Hypothalamus (tissue), 51 donors: ENCODE data around the gene GGNBP2.
"Not testable (repeated sequence)": the region's sequence is repeated elsewhere in the genome, so short reads cannot be mapped to it uniquely, and the experiment has no call there.

Experiments
- DNase-seq, 51 donors: peaks; one replicate each; lab custom pipeline; 2025; lab: John Stamatoyannopoulos, UW

The GGNBP2 gene

DNA sequence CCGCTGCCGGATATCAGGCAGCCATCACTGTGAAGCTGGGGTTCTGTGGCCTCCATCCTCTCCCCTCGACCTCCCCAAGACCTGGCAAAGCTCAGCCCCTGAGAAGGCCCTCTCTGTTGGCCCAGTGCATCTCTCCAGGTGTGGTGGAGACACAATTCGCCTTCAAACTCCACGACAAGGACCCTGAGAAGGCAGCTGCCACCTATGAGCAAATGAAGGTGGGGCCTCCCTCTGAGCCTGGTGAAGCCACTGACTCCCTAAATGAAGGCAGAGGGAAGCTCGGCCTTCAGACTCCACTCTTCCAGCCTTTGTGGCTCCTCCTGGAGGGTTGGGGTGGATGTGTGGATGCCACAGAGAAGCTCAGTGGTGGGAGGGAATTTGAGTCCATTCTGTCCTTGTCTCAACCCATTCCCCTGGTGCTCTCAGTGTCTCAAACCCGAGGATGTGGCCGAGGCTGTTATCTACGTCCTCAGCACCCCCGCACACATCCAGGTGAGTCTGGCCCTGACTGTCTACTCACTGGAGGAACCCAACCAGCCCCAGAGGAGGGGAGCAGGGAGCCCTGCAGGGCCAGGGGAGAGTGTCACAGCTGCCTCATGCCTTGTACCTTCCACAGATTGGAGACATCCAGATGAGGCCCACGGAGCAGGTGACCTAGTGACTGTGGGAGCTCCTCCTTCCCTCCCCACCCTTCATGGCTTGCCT lies 55.0 kb downstream of the GGNBP2 start:
- DNase-seq, result no peak

DNA sequence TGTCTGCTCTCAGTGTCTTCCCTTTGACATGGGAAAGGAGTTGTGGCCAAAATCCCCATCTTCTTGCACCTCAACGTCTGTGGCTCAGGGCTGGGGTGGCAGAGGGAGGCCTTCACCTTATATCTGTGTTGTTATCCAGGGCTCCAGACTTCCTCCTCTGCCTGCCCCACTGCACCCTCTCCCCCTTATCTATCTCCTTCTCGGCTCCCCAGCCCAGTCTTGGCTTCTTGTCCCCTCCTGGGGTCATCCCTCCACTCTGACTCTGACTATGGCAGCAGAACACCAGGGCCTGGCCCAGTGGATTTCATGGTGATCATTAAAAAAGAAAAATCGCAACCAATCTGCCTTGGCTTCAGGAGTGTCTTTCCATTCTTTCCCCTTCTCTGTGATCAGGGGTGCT lies 55.7 kb downstream of the GGNBP2 start:
- no peak for DNase-seq

DNA sequence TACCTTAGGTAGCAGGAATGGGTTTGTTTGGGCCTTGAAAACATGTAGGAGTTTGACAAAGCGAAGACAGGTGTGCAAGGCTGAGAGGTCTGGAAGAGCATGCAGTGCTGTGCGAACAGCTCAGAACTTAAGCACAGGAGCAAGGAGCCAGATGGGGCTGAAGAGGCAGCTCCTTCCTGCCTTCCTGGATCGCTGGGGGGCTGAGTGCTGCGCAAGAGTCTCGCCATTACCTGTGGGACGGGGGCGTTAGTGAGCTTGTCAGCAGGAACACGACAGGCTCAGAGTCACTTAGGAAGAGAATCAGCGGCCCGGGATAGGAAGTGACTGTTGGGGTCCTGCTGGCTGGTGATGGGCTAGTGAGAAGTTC lies 56.2 kb downstream of the GGNBP2 start:
- peak in 1 of 51 donors; percentile 56 for DNase-seq

DNA sequence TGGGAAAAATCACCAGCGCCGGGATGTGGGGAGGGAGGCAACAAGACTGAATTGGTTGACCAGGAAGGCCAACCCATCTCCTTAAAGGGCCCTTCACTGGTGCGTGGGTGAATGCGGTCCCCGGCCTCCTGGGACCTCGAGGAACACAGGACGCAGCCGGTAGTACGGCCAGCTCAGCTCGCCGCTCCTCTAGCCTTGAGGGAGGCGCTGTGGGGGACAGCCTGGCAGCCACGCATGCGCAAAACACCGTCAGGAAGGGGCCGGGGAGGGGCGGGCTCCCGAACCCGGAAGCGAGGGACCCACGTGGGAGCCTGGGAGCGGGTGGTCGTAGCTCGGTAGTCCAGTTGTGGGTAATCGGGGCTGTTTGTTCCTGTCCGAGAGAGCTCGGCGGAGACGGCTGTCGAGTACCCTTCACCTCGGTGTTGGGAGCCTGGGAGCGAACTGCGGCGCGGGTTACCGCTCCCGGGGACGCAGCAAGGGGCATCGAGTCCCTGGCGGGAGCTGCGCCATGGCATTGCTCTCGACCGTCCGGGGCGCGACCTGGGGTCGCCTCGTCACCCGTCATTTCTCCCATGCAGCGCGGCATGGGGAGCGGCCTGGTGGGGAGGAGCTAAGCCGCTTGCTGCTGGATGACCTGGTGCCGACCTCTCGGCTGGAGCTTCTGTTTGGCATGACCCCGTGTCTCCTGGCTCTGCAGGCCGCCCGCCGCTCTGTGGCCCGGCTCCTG lies 56.7 kb downstream of the GGNBP2 start, which contains the start of gene MRM1:
MRM1 (plus strand) TSS at position 281 of the 727 bp plus-strand sequence; CDS start at position 509, 228 bp downstream.
- peak; percentile 66 to 97 (median 92) for DNase-seq

DNA sequence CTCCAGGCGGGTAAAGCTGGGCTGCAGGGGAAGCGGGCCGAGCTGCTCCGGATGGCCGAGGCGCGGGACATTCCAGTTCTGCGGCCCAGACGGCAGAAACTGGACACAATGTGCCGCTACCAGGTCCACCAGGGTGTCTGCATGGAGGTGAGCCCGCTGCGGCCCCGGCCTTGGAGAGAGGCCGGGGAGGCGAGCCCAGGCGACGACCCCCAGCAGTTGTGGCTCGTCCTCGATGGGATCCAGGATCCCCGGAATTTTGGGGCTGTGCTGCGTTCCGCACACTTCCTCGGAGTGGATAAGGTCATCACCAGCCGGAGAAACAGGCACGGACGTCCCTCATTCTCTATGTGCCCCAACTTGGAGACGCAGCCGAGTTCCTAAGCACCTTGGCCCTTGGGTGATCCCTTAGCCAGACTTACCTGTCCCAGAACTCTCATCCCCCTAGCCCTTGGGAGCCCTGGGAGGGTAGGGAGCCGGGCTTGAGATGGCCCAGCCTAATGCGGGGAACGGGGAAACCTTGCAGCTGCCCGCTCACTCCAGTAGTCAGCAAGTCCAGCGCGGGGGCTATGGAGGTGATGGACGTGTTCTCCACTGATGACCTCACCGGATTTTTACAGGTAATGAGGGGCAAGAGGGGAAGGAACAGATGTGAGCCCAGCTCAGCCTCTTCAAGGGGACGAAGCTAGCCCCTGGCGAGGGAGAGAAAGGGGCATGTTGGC lies 57.5 kb downstream of the GGNBP2 start:
- DNase-seq, result peak in 9 of 51 donors; percentile 9 to 54 (median 40)

DNA sequence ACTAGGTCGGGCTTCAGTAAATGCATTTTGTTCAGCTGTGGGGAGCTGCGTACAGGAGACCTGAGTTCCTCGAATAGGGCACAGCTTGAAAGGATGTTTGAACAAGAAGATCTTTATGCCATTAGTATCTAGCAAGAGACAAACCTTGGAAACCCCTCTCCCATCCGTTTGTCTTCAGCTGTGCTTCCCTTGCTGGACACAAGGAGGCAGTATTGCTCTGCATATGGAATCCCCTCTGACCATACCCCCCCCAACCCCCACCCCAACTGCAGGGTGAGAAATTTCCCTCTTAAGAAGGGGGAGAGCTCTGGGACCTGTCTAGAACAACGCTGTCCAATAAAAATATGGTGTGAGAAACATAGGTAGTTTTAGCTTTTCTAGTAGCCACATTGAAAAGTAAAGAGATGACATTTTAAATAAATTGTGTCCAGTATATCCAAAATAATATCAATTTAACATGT lies 58.2 kb downstream of the GGNBP2 start:
- peak in 23 of 51 donors; percentile 4 to 53 (median 27) for DNase-seq

DNA sequence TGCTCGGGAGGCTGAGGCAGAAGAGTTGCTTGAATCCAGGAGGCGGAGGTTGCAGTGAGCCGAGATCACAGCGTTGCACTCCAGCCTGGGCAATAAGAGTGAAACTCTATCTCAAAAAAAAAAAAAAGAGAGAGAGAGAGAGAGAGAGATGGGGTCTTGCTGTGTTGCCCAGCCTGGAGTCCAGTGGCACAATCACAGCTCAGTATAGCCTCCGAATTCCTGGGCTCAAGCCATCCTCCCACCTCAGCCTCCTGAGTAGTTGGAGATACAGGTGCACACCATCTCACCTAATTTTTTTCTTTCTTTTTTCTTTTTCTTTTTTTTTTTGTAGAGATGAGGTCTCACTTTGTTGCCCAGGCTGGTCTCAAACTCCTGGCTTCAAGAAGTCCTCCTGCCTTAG lies 60.3 kb downstream of the GGNBP2 start:
- not testable (repeated sequence) for DNase-seq

DNA sequence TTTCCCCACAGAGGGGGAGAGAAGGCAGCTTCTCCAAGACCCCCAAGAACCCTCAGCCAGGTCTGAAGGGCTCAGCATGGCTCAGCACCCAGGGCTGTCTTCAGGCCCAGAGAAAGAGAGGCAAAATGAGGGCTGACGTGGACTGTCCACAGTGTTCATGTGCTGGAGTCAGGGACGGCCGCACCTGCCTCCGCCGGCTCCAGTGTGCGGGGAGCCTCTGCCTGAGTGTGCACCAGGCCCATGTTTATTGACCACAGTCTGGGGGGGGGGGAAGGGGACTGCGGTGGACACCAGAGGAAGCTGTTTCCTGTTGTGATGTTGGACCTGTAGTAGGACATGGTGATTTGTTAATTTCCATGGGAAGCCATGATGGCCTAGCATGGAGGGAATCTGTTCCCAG lies 63.6 kb downstream of the GGNBP2 start:
- no peak for DNase-seq

DNA sequence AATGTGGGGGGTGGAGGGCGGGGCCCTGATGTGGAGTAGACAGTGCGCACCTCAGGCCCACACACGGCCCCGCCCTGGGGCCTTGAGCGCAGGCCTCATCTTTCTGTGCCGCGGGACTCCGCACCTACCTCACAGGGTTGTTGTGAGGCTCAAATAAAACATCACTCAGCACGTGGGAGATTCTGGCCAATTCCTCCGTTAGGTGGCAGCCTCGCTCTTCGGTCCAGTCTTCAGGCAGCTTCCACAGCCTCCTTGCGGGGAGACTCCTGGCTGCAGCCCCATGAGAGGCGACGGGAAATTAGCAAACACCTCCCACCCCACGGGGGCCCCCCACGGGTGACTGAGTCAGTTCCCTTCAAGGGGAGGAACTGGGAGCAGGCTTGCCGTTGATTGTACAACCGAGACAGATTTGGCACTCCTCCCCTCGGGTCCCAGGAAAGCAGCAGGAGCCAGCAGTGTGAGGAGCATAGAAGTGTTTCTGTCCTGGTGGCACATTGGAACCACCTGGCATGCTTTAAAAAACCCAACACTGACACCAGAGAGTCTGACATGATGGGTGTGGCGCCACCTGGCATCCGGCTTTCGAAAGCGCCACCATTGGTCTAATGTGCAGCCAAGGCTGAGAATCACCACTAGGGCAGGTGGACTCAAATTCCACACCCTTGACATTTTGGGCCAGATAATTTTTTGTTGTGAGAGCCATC lies 64.2 kb downstream of the GGNBP2 start:
- DNase-seq, result peak in 28 of 51 donors; percentile 5 to 76 (median 28)

DNA sequence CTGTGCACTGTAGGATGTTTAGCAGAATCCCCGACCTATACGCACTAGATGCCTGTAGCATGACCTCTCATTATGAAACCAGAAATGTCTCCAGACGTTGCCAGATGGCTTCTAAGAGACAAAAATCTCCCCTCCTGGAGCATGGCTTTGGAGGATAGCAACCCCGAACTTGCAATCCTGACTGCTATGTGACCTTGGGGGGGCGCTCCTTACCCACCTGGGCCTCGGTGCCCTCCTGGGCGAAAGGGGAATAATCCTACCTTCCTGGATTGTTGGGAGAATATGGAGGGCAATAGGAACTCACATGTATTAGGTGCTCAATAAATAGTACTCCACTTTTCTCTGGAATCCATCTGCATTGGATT lies 64.8 kb downstream of the GGNBP2 start:
- DNase-seq, result no peak

DNA sequence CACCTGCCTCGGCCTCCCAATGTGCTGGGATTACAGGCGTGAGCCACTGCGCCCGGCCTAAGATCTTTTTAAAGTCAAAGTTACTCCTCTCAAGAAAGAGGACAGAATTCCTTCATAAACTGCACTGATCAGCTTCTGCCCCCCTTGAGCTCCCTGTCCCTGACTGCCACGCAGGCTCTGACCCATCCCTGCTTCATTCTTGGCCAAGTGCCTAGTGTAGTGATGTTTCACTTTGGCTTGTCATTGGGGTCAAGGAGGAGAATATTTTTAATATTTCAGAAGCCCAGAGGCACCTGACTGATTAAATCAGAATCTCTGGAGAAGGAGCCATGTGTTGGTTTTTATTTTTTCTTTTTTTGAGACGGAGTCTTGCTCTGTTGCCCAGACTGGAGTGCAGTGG lies 65.8 kb downstream of the GGNBP2 start:
- no peak for DNase-seq

DNA sequence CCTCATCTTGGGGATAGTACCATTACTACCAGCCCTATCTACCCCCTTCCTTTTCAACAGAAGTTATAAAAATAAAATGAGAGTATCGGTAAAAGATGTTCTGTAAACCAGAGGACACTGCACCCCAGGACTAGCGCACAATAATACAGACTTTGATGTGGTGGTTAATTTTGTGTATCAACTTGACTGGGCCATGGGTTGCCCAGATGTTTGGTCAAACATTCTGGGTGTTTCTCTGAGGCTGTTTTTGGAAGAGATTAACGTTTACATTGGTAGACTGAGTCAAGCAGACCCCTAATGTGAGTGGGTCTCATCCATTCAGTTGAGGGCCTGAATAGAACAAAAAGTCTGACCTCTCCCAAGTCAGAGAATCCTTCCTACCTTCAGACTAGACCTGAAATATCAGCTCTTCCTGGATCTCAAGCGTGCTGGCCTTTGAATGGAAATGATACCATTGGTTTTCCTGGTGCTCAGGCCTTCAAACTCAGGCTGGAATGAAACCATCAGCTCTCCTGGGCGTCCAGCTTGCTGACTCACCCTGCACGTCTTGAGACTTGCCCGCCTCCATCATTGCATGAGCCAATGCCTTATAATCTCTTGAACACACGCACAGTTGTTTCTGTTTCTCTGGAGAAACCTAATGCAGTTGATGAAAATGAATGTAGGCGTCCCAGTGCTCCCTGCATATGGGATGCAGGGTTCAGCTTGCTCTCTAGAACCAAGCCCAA lies 66.8 kb downstream of the GGNBP2 start:
- no peak for DNase-seq

DNA sequence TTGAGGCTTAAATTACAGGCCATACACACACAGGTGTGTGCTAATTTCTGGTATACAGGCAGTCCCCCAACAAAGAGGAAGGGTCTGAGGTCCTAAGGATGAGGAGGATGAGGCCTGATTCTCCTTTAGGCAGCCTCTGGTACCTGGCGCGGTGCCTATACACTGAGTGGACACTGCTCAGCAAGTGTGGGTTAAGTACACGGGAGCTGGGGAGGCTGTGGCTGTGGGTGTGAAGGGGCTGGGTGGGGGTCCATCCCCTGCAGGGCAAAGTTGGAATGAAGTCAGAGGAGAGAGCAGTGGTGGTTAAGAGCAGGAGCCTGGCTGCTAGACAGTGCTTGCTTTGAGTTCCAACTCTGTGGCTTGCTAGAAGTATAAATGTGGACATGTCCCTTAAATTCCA lies 67.6 kb downstream of the GGNBP2 start:
- no peak for DNase-seq

DNA sequence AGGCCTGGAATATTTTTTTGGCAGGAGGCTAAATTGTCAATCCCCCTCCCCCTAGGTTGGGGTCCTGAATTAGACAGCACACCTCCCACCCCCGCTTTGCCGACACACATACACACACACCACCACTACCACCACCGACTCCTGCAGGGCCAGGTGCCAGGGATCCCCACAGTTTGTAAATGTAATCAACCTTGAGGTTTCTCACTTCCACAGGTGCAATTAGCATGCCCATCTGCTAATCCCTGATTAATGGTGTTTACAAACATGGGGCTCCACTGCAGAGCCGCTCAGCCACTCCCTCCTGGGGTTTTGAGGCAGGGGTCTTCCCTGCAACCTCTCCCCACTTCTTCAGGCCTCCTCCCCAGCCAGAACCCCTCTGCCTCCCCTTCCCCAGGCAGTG lies 68.4 kb downstream of the GGNBP2 start:
- DNase-seq, result no peak

DNA sequence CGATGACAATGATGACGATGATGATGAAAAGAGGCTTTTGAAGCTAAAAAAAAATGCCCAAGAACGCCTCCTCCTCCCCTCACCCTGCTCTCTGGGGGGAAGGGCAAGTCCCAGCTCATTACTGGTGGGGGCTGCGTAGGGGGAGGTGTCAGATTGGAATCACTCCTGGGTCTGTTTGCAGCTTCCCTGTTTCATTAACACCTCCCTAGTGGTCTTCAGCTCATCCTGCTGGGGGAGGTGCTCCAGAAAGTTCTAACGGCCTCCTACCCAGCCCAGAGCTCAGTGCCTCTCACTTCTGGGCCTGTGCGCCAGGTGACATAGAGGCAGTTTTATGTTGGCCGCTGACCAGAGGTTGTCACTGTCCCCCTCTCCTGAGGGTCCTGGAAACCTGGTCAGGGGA lies 69.4 kb downstream of the GGNBP2 start:
- no peak for DNase-seq

DNA sequence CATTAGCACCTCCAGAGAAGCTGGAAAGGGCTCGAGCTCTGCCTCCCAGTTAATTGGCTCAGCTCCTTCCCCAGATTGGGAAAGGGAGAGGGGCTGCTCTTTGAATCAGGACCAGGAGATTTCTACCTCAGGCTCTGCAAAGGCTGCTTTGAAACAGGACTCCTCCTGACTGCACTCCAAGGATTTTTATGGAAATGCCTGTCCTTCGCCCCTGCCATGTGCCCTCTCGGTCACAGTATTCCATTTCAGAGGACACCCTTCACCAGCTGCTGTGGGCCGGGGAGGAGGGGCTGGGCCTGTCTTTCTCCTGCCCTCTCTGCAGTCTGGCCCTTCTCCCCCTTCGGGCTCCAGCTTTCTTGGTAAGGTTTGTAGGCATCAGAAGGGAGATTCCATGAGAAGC lies 70.2 kb downstream of the GGNBP2 start:
- DNase-seq, result no peak

DNA sequence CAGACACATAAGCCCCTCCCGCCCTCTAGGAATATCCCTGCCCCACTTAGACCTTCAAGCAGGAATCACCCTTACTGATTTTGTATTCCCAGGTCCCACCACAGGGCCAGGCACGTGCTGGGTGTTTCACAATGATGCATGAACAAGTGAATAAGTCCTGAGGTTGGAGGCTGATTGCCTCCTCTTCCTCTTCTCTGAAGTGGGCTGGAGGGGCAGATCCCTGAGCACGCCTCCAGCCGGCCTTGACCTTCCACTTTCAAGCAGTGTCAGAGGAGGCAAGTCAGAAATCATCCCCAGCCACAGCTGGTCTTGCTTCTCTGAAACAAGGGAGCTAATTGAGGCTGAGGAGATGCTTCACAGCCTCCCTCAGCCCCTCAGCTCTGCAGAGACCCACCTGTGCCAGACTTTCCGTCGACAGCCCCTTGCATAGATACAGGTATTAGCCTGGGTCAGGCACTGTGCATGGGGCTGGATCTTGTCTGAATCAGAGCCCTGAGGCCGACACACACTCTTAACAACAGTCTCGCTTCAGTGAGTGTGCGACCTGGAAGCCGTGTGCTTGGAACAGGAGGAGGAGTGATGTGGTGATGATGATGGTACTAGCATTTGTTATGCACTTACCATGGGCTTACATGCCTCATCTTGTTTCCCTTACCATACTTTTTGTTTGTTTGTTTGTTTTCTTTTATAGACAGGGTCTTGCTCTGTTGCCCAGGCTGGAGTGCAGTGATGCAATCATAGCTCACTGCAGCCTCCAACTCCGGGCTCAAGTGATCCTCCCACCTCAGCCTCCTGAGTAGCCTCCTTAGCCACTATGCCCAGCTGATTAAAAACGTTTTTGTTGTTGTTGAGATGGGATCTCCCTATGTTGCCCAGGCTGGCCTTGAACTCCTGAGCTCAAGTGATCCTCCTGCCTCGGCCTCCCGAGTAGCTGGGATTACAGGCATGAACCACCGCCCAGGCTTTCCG lies 71.6 kb downstream of the GGNBP2 start:
- DNase-seq, result no peak

DNA sequence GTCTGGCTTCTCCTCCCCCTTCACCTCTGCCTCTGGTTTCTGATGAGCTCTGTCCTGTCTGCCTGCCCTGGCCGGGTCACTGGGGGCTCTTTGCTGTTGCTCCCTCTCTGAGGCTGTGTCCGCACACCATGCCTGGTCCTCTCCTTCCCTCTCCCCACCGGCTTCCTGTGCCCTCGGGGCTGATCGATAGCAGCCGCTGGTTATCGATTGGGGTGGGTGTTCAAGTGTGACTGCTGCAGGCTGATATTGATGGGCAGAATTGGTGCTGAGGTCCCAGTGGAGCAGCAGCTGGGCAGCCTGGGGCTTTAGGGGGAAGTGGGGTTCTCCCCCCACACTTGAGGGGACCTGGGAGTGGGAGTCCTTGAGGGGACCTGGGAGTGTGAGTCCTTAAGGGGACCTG lies 73.1 kb downstream of the GGNBP2 start:
- no peak for DNase-seq

DNA sequence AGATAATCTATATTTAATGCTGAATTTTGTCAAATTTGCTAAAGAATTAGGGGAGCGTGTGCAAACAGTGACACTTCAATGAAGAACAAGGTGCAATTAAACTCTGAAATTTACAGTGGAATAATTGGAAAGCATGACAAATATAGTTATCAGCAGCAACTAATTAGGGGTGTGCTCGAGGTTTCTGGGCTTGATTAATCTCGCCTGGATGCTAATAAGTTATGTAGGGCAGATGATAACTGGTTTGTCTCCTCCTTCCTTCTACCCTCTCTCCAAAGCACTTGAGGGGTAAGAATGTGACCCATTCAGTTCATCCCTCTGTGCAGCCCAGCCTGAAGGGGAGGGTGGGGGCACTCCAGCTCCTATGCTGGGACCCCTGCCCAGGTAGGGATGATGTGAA lies 78.6 kb downstream of the GGNBP2 start:
- no peak for DNase-seq
